GM21737 (cell line): ENCODE data around the gene UNG.
"Not testable (repeated sequence)": the region's sequence is repeated elsewhere in the genome, so short reads cannot be mapped to it uniquely, and the experiment has no call there.

Experiments used
- ATAC-seq: cut with Tn5 transposase; IDR thresholded peaks from one replicate; pipeline ENCODE4 v1.9.1; 2021; ENCODE audit warnings: mild to moderate bottlenecking, moderate library complexity; ENCODE audit not compliant: unreplicated experiment

Gene UNG

DNA sequence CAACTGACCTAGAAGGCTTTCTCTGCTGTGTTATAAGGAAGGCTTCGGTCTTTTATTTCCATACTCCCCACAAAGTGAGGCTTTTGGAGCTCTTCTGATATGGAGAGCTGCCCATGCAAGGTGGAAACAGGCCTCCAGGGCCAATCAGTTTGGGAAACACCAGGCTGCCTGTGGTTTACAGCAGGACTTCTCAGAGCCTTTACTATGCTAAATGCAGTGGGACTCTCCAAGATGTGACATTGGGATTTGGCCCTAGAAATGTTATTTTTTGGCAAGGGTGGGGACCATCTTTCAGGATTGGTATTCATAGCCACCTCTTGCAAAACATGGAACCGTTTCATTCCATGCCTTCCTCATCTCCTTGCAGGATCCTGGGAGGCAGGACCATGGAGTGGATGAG, 22.7 kb downstream of the UNG start:
- no peak for ATAC-seq

DNA sequence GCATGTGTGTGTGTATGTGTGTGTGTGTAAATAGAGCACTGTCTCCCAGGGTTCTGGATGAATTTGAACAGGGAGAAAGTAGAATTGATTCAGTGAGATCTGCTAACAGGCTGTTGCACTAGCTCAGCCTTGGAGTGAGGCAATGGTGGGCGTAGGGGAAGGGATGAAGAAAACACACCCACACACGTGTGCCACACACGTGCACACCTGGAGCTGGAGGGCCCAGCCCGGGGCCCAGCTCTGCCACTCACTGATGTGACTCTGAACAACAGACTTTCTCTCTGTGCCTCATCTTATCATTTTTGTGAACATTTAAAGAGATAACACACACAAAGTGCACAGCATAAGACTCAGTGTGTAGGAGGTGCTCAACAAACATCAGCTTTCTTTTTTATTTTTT, 23.2 kb downstream of the UNG start:
- ATAC-seq, result no peak

DNA sequence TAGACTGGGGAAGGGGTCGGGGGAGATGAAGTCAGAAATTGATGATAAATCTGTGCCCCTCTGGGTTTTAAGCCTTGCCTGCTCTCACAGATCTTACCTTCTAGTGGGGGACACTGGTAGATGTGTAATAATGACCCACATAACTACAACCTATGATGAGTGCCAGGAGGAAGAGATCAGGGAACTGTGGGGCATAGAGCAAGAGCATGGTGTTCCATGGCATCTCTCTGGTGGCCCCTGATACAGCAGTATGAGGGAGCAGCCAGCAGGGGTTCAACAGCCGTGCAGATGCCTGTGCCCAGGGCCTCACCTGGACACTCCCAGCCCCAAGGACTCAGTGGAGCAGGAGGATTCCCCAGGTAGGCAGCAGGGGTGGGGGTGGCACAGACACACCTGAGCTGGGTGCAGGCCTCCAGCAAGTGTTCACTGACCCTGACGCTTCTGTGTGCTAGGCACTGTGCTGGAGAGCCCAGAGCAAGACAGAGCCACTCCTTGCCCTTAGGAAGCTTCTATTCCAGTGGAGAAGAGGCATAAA, 24.0 kb downstream of the UNG start:
- no peak for ATAC-seq

DNA sequence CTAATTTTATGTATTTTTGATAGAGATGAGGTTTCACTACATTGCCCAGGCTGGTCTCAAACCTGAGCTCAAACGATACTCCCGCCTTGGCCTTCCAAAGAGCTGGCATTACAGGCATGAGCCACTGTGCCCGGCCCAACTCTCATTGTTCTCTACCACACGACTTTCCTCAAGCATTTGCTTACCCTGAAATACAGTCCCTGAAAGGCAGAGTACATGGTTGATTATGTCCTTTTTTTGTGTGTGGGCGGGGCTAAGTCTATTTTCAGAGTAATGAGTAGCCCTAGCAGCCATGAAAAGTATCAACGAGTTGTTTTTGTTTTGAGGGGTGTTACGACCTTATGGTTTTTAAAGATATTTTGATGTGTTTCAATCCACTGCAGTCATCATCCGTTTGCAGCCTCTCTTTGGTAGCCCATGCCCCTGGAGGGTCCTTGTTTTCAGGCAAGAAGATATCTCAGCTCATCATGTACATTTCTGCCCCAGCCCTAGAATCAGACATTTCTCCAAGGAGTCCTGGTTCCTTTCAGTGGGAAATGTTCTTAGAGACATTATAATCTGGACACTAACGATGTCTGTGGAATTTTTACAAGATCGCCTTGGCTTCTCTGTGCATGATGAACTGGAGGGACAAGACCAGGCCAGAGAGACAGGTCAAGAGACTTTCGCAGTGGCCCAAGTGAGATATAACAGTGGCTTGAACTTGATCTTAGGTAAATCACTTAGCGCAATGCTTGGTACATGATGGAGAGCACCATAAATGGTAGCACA, 27.7 kb downstream of the UNG start:
- ATAC-seq, result no peak

DNA sequence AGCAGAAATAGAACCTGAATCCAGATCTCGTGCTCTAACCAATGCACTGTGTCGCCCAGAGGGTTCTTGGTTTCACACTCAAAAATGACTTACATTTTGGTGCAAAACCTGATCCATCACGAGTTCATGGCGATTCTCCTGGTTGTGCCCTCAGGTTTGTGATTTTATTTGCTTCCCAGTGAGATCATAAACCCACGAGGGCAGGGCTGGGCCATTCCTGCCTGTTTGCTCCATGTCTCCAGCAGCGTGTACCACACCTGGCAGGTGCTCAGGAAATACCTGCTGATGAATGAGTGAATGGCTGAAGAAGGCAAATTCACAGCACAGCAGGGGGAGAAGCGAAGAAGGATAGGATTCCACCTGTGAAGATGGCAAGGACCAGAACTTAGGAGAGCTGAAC, 28.4 kb downstream of the UNG start:
- no peak for ATAC-seq

DNA sequence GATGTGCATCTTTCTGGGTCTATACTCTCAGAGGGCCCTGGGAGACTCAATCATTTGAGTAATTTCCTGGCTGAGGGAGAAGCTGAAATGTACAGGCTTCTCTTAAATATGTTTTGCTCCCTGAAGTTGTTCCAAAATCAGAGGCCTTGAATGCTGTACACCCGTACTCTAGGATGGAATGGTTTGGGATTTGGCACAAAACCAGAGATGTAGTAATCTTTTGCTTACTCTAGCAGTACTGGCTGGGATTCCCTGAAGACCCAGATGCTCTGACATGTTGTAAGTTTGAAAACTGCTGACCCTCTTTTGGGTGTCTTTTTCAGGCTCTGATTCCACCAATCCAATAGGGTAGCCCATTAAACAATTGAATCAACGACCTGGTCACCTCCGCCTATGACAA, 29.4 kb downstream of the UNG start:
- ATAC-seq, result no peak

DNA sequence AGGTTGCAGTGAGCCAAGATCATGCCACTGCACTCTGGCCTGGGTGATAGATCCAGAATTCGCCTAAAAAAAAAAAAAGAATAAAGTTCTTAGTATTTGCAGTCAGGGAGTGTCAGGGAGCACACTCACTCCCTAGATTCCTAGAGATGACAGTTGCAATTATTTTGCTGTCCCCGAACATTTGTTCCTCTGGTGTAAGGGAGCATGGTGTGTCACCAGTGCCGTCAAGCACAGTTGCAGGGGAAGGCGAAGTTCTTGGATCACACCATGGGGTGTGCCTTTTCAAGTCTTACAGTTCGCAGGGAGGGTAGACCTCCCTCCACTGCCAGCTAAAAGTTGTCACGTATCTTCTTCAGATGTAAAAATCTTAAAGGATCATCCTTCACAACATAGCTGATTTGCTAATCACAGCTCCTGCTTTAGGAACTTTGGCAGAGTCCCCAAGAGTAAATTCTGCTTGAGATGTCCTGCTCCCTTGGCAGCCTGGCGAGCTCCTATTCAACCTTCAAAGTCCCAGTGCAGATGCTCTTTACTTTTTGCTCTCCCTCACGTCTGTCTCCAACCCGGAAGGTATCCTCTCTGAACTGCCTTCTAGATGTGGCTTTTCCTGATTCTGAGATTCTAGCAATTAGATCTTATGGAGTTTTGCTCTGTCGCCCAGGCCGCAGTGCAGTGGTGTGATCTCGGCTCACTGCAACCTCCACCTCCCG, 30.3 kb downstream of the UNG start:
- no peak for ATAC-seq

DNA sequence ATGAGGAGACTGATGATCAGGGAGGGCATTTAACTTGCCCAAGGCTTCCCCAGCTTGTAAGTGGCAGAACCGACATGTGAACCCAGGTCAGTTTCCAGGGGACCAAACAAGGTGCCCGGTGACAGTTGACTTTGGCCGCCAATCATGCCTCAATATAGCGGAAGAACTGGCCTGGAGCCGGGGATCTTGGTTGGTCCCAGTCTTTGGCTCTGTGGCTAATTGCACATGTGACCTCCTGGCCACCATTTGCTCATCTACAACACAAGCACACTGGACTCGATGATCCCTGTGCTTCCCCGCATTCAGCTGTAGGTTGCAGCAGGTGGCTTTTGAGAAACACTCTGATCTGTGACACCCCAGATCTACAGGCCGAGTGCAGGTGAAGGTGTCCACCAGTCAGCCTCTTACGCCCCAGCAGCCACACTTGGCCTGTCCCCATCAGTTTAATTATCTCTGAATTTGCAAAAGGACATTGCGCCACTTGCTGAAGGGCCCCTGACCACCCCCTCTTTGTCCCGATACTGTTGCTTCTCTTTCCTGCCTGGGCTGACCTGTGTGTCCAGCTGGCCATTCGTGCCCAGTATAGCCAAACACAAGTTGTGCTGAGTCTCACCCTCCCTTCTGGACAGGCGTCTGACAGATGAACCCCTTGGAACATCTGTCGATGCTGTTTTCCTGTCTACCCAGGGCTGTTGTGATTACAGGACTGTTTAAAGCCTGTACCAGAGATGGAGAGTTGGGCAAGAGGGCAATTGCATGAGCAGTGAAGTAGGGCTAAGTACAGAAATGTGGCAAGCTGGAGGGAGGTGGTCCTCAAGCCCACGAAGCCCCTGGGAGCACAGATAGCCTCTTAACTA, 33.1 kb downstream of the UNG start:
- no peak for ATAC-seq

DNA sequence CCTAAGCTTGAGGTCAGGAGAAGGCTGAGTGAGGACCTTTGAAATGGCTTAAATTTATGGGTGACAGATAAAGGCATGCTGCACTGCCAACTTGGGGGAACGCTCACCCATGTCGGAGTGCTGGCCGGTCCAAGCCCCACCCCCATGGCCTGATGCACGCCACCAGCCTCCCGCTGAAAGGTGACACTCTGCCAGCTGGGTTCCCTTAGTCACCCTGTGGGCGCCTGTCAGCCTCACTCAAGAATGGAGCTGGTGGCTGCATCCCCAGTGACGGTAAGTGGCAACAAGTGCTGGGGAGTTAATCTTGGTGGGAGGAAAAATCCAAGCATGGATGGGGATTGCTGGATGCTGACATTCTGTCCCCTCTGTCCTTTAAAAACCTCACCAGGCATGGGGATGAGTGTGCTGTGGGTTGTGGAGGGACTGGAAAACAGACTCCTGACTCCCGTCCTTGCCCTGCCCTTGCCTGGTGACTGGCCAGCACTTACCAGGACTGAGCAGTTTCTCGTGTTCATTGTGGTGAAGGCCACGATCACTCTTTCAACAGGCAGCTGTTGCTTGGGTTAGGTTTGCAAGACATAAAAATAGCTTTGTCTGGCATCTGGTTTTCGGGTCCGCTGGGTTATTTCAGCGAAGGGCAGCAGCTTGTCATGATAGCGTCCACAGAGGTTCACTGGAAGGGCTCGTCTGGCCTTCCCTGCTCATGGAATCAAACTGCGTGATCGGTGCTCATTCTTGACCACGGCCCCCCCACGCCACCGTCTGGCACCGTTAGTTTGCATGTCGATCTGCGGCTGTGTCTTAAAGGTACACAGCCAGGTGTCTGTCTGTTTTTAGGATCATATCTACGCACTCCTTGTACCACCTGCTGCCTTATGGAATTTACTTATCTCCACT, 34.0 kb downstream of the UNG start:
- ATAC-seq, result no peak

DNA sequence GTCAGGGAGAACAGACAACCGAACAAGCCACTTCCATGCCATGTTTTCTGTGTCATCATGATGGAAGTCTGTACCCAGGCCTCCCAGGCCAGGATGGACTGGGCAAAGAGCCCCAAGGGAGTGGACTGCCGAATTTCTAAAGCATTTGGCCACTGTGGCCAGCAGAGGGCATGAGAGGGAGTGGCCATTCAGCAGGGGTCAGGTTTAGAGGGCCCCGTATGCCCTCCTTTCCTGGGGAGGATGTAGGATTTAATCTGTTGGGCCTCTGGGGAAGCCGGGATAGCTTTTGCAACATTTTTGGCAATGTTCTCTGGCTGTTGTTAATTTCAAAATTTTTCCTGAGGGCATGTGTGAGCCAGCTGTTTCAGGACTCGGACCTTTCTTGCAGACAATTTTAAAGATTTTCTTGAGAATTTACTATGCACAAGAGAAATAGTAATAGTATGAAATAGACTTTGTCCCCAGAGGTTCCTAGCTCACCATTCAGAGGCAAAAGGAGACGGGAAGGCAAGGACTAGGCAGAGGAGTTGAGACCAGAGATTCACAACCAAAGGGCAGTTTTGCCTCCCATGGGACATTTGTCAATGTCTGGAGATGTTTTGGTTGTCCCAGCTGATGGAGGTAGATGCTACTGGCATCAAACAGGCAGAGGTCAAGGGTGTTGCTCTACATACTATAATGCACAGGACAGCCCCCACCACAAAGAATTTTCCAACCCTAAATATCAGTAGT, 37.0 kb downstream of the UNG start:
- no peak for ATAC-seq

DNA sequence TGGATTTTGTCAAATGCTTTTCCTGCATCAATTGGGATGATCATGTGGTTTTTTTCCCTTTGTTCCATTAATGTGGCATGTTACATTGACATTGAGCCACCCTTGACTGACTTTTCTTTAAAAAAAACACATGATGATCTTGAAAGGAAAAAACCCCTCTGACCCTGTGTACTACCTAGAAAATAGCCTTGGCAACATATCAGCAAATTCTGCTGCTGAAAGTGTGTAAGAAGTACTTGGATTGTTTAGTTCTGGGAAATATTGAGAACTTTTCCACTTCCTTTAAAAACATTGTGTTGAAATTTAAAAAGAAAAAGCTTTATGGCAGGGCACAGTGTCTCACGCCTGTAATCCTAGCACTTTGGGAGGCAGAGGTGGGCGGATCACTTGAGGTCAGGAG, 39.7 kb downstream of the UNG start:
- no peak for ATAC-seq

DNA sequence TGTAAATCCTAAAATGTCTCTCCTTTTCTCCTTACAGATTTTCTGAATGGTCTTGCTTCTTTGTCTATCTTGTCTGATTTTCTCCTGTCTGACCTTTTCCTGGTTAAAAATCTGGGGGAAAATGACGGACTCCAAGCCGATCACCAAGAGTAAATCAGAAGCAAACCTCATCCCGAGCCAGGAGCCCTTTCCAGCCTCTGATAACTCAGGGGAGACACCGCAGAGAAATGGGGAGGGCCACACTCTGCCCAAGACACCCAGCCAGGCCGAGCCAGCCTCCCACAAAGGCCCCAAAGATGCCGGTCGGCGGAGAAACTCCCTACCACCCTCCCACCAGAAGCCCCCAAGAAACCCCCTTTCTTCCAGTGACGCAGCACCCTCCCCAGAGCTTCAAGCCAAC, 42.0 kb downstream of the UNG start:
- ATAC-seq, result no peak

DNA sequence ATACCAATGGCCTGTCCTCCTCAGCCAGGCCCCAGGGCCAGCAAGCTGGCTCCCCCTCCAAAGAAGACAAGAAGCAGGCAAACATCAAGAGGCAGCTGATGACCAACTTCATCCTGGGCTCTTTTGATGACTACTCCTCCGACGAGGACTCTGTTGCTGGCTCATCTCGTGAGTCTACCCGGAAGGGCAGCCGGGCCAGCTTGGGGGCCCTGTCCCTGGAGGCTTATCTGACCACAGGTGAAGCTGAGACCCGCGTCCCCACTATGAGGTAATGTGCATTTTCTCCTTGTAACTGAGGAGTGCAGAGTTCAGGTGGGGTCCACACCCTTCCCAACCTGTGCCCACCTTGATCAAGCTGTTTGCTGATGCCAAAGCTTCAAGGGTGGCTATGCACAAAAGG, 42.4 kb downstream of the UNG start:
- ATAC-seq, result no peak

DNA sequence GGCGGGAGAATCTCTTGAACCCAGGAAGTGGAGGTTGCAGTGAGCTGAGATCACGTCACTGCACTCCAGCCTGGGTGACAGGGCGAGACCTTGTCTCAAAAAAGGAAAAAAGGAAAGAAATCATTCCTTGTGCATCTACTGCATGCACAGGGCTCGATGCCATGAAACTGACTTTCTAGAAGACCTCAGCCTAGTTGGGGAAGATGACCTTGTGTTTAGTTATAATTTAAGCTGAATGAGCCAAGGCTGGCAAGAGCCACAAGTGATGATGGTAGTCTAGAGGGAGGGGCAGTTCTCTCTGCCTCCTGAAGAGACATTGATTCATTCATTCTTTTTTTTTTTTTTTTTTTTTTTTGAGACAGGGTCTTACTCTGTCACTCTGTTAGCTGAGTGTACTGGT, 43.2 kb downstream of the UNG start:
- ATAC-seq, result no peak

DNA sequence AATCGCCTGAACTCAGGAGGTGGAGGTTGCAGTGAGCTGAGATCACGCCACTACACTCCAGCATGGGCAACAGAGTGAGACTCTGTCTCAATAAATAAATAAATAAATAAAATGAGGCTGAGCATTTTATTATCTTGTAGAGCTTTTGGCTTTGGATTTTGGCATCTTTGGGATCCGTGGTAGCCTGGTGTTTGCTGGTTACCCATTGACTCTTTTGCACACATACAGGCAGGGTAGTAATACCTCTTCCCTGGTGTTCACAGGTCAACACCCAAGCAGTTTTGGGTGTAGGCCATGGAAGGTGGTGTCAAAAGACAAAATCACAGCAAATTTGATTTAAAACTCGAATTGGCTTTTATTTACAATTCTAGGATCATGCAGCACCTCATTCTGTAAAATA, 46.8 kb downstream of the UNG start:
- ATAC-seq, result no peak

DNA sequence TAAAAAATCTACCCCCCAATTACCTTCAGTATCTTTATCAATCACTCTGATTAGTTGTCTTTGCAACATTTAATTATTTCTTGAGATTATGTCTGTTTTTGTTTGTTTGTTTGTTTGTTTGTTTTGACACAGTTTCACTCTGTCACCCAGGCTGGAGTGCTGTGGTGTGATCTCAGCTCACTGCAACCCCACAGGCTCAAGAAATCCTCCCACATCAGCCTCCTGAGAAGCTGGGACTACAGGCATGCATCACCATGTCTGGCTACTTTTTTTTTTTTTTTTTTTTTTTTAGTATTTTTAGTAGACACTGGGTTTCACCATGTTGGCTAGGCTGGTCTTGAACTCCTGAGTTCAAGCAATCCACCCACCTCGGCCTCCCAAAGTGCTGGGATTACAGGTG, 49.7 kb downstream of the UNG start:
- not testable (repeated sequence) for ATAC-seq

DNA sequence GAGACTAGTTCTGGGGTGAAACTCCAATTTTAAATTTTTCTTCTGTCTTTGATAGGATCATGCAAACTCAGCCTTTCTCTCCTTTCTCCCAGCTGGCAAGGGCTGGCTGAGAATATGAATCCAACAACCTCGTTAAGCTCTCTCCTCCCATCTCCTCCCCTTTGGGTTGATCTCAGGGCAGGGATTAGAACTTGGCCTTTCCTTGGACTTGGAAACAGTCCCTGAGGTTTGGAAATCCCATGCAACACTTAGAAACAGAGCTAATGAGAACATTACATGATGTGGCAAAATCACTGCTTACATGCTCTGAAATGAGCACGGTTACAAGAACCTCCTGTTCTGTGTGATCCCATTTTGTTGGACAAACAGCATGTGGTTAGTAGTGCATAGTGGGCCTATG, 50.6 kb downstream of the UNG start:
- ATAC-seq, result no peak

DNA sequence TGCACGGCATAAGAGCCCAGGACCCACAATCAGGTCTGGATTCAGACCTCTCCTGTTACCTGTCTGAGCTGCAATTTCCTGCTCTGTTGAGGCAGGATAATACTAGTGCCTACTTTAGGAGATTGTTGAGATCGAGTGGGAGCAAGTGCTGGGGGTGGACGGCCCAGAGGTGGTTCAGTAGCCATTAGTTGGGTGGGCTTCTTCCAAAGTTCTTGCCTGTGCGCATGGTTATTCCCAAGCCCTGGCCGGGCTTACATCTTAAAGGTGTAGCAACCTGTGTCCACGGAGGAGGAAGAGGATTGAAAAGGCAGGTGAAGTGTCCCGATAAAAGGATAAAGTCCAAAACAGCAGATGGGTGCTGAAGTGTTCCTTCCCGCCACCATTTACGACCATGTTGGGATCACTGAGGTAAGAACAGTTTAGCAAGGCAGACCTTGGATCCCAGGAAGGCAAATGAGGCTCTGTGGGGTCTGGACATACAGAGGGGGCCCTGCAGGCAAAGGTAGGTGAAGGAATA, 52.8 kb downstream of the UNG start:
- ATAC-seq, result no peak

DNA sequence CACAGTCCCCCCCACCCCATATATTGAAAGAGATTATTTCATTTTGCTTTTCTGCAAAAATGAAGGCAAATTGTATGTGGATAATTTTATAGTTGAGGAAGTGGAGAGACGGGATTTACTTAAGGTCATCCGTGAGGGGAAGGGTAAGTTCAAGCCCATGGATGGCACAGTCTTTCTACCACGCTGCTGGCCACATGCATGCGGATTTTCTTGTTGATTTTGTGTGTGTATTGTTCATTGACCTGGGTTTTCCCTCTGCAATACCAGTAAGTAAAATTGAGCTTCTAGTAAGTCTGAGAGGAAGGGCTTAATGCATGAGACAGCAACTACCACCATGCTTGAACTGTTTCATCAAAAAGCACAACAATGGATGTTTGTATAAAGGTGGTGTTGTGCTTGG, 54.1 kb downstream of the UNG start:
- no peak for ATAC-seq
